A673 (cell line): ENCODE measurements around the gene PPP1R14B. TPM values are rescaled to one million over a fixed set of nuclear protein-coding genes. Genes with fewer than 3 reads are reported as not detected.

Experiments
- BruUV-seq: library from RNA; stranded (reverse); fragments of 400-500 nt; replicated peaks from 2 replicates; lab custom pipeline; 2021; lab: Mats Ljungman, UMichigan
- CTCF ChIA-PET: fragments of 300-600 bp; sonication (Branson Sonifier 250); formaldehyde crosslinking; loops from one replicate; lab custom pipeline; 2022; ENCODE audit warnings: antibody characterized with exemption; lab: Charles Lee
- POLR2A ChIA-PET: fragments of 300-600 bp; sonication (Branson Sonifier 250); formaldehyde crosslinking; loops from one replicate; lab custom pipeline; 2022; ENCODE audit warnings: antibody characterized with exemption; ENCODE audit not compliant: low non-redundant PET; lab: Charles Lee
- DNase-seq: peaks from one replicate; pipeline ENCODE4 v3.0.0-alpha.2; 2015; ENCODE audit warnings: low spot score
- H3K27ac ChIP-seq: fragments of 200-600 bp; sonication (generic); 2 replicates; pipeline ENCODE4 v1.5.1; 2016; ENCODE audit warnings: mixed run types, low read depth, mild to moderate bottlenecking, mixed read lengths, antibody characterized with exemption, low read length; ENCODE audit not compliant: poor library complexity, severe bottlenecking
- H3K27me3 ChIP-seq: fragments of 200-600 bp; sonication (generic); replicated peaks from 2 replicates; pipeline ENCODE4 v1.6.1; 2017; ENCODE audit warnings: mixed run types, low read depth, mild to moderate bottlenecking, mixed read lengths, antibody characterized with exemption, low read length; ENCODE audit not compliant: insufficient read depth, poor library complexity
- H3K36me3 ChIP-seq: fragments of 200-600 bp; sonication (generic); 2 replicates; pipeline ENCODE4 v1.6.1; 2016; ENCODE audit warnings: mixed run types, mild to moderate bottlenecking, mixed read lengths, antibody characterized with exemption, low read length; ENCODE audit not compliant: insufficient read depth, poor library complexity, severe bottlenecking
- H3K4me1 ChIP-seq: fragments of 200-600 bp; sonication (generic); 2 replicates; pipeline ENCODE4 v1.6.1; 2017; ENCODE audit warnings: mixed run types, mild to moderate bottlenecking, mixed read lengths, antibody characterized with exemption, low read length; ENCODE audit not compliant: insufficient read depth, poor library complexity, severe bottlenecking
- H3K4me3 ChIP-seq: fragments of 200-600 bp; sonication (generic); 2 replicates; pipeline ENCODE4 v1.5.1; 2016; ENCODE audit warnings: low read depth, mixed run types, mild to moderate bottlenecking, mixed read lengths, low read length; ENCODE audit not compliant: poor library complexity, severe bottlenecking
- H3K9me3 ChIP-seq: fragments of 200-600 bp; sonication (generic); 2 replicates; pipeline ENCODE4 v1.6.1; 2016; ENCODE audit warnings: mixed run types, low read depth, mild to moderate bottlenecking, mixed read lengths, antibody characterized with exemption, low read length; ENCODE audit not compliant: poor library complexity, severe bottlenecking
- CTCF ChIP-seq: fragments of 300-800, 200-600 bp; sonication (generic); conservative IDR thresholded peaks from 2 replicates; pipeline ENCODE4 v1.5.1; 2017; ENCODE audit warnings: low read depth, mild to moderate bottlenecking, antibody characterized with exemption, low read length, moderate library complexity, mixed read lengths
- EZH2 ChIP-seq: fragments of 200-600 bp; sonication (generic); IDR thresholded peaks from 2 replicates; pipeline ENCODE4 v1.6.1; 2017; ENCODE audit warnings: borderline replicate concordance, low read depth, mild to moderate bottlenecking, mixed read lengths, antibody characterized with exemption, low read length; ENCODE audit not compliant: poor library complexity, severe bottlenecking
- intact Hi-C: fragments of 100-400 bp; cut with micrococcal nuclease; formaldehyde crosslinking; loops from one replicate; pipeline ENCODE4 v1.10.0; 2022; ENCODE audit not compliant: unreplicated experiment
- total RNA-seq: library from RNA; stranded (reverse); gene quantifications from 2 replicates; pipeline ENCODE4 v1.2.3, GENCODE V29; 2021

Gene PPP1R14B
- total RNA-seq, 1 experiment from 2014 or later = 378 TPM

- Histone ChIP-seq H3K4me1 (peaks cover 12% of the 10 kb centered on the region), H3K27me3 (peaks cover 35% of the 10 kb centered on the region), H3K27ac (no peak within 1 kb of the TSS), H3K36me3 (no peaks in the 10 kb centered on the region), H3K4me3 (peak within 1 kb of the TSS; percentile 46), H3K9me3 (no peaks in the 10 kb centered on the region)
- ChIA-PET CTCF (interaction anchor here (1.5 kb wide), 1 partner anchor 10 kb away, joined by 5 read pairs; no protein-coding TSS in a partner anchor), POLR2A (no interaction called here)
- no peak for TF ChIP-seq EZH2
- TF ChIP-seq CTCF = no peak
- no peak for DNase-seq
- BruUV-seq = no TSS peak
- intact Hi-C loops = no loop called here
Measured at GRCh38 chr11:64291262-64291751, 44.6 kb upstream of the PPP1R14B start, which contains the start of gene KCNK4. KCNK4 (plus strand) TSS chr11:64291302; CDS start chr11:64293019, 1,717 bp downstream.

- POLR2A ChIA-PET = no interaction called here
- CTCF ChIA-PET = interaction anchor here (1.5 kb wide), 1 partner anchor 10 kb away, joined by 5 read pairs; no protein-coding TSS in a partner anchor
- Histone ChIP-seq H3K4me1 (peaks cover 18% of the 10 kb centered on the region), H3K27me3 (peaks cover 35% of the 10 kb centered on the region), H3K27ac (no peak overlapping the region), H3K4me3 (no peak overlapping the region), H3K9me3 (no peaks in the 10 kb centered on the region), H3K36me3 (no peaks in the 10 kb centered on the region)
- BruUV-seq = no TSS peak
- TF ChIP-seq CTCF (no peak), EZH2 (no peak)
- no peak for DNase-seq
- intact Hi-C loops = no loop called here
Measured at GRCh38 chr11:64290352-64291261, 43.9 kb upstream of the PPP1R14B start.

GRCh38 chr11:64289002-64289564, 42.3 kb upstream of the PPP1R14B start:
- ChIA-PET CTCF (interaction anchor here (0.6 kb wide), 1 partner anchor 68 kb away, joined by 4 read pairs; no protein-coding TSS in a partner anchor), POLR2A (no interaction called here)
- H3K27ac ChIP-seq = no peak overlapping the region
- peaks cover 35% of the 10 kb centered on the region for H3K27me3 ChIP-seq
- TF ChIP-seq EZH2 (no peak), CTCF (no peak)
- H3K36me3 ChIP-seq = no peaks in the 10 kb centered on the region
- no peak for DNase-seq
- intact Hi-C loops = no loop called here
- H3K4me1 ChIP-seq = peaks cover 18% of the 10 kb centered on the region
- BruUV-seq = no TSS peak
- H3K9me3 ChIP-seq = no peaks in the 10 kb centered on the region
- no peak overlapping the region for H3K4me3 ChIP-seq
